Measurements from ENCODE around the gene METTL16.

The METTL16 gene

GRCh38 chr17:2474371-2474770, 37.3 kb downstream of the METTL16 start:
- in situ Hi-C loops (cut with HindIII; ENCODE audit: low sequenced_read_pairs), result no loop called here
- no peak for DNase-seq (ENCODE audit: low read depth)
- no peak for TF ChIP-seq CTCF (IDR thresholded peaks at IDR 0.05; ENCODE audit: low read depth, low read length, missing control alignments)
- H3K4me3 ChIP-seq (ENCODE audit: low read depth, low read length), result no peak overlapping the region

GRCh38 chr17:2468270-2468669, 43.4 kb downstream of the METTL16 start:
- in situ Hi-C loops (cut with HindIII; ENCODE audit: low sequenced_read_pairs), result no loop called here
- no peak overlapping the region for H3K4me3 ChIP-seq (ENCODE audit: low read depth, low read length)
- DNase-seq (ENCODE audit: low read depth), result peak; percentile 96
- TF ChIP-seq CTCF (IDR thresholded peaks at IDR 0.05; ENCODE audit: low read depth, low read length, missing control alignments), result no peak

GRCh38 chr17:2466931-2467330, 44.8 kb downstream of the METTL16 start:
- H3K4me3 ChIP-seq (ENCODE audit: low read depth, low read length), result no peak overlapping the region
- no peak for DNase-seq (ENCODE audit: low read depth)
- in situ Hi-C loops (cut with HindIII; ENCODE audit: low sequenced_read_pairs), result no loop called here
- no peak for TF ChIP-seq CTCF (IDR thresholded peaks at IDR 0.05; ENCODE audit: low read depth, low read length, missing control alignments)

- no peak for DNase-seq (ENCODE audit: low read depth)
- in situ Hi-C loops (cut with HindIII; ENCODE audit: low sequenced_read_pairs), result no loop called here
- H3K4me3 ChIP-seq (ENCODE audit: low read depth, low read length), result no peak overlapping the region
- no peak for TF ChIP-seq CTCF (IDR thresholded peaks at IDR 0.05; ENCODE audit: low read depth, low read length, missing control alignments)
Measured at GRCh38 chr17:2462481-2462880, 49.2 kb downstream of the METTL16 start.

- in situ Hi-C loops (cut with HindIII; ENCODE audit: low sequenced_read_pairs), result no loop called here
- DNase-seq (ENCODE audit: low read depth), result no peak
- no peak for TF ChIP-seq CTCF (IDR thresholded peaks at IDR 0.05; ENCODE audit: low read depth, low read length, missing control alignments)
- H3K4me3 ChIP-seq (ENCODE audit: low read depth, low read length), result no peak overlapping the region
Measured at GRCh38 chr17:2459917-2460271, 51.8 kb downstream of the METTL16 start.

- H3K4me3 ChIP-seq (ENCODE audit: low read depth, low read length), result no peak overlapping the region
- in situ Hi-C loops (cut with HindIII; ENCODE audit: low sequenced_read_pairs), result no loop called here
- no peak for DNase-seq (ENCODE audit: low read depth)
- no peak for TF ChIP-seq CTCF (IDR thresholded peaks at IDR 0.05; ENCODE audit: low read depth, low read length, missing control alignments)
Measured at GRCh38 chr17:2457913-2458312, 53.8 kb downstream of the METTL16 start.

GRCh38 chr17:2456475-2456874, 55.2 kb downstream of the METTL16 start:
- in situ Hi-C loops (cut with HindIII; ENCODE audit: low sequenced_read_pairs), result no loop called here
- DNase-seq (ENCODE audit: low read depth), result no peak
- H3K4me3 ChIP-seq (ENCODE audit: low read depth, low read length), result no peak overlapping the region
- no peak for TF ChIP-seq CTCF (IDR thresholded peaks at IDR 0.05; ENCODE audit: low read depth, low read length, missing control alignments)
